ENCODE results near the gene DRD1.
"Not testable (repeated sequence)": the region's sequence is repeated elsewhere in the genome, so short reads cannot be mapped to it uniquely, and the experiment has no call there.

DRD1 gene

GRCh38 chr5:175422058-175422457 lies 21.9 kb downstream of the DRD1 start:
- no peak for DNase-seq

- DNase-seq, result no peak
Measured at GRCh38 chr5:175420383-175420782, 23.6 kb downstream of the DRD1 start.

- no peak for DNase-seq
Measured at GRCh38 chr5:175418251-175418650, 25.7 kb downstream of the DRD1 start.

- no peak for DNase-seq
Measured at GRCh38 chr5:175417384-175417783, 26.6 kb downstream of the DRD1 start.

GRCh38 chr5:175415303-175415702 lies 28.7 kb downstream of the DRD1 start:
- no peak for DNase-seq

- no peak for DNase-seq
Measured at GRCh38 chr5:175410926-175411325, 33.1 kb downstream of the DRD1 start.

GRCh38 chr5:175406300-175406699 lies 37.7 kb downstream of the DRD1 start:
- DNase-seq, result no peak

GRCh38 chr5:175397590-175398297 lies 46.2 kb downstream of the DRD1 start:
- DNase-seq, result not testable (repeated sequence)

GRCh38 chr5:175395430-175395829 lies 48.6 kb downstream of the DRD1 start:
- not testable (repeated sequence) for DNase-seq

GRCh38 chr5:175394601-175395000 lies 49.4 kb downstream of the DRD1 start:
- no peak for DNase-seq

GRCh38 chr5:175393897-175394296 lies 50.1 kb downstream of the DRD1 start:
- DNase-seq, result no peak

- no peak for DNase-seq
Measured at GRCh38 chr5:175392236-175392635, 51.7 kb downstream of the DRD1 start.

GRCh38 chr5:175390352-175391083 lies 53.5 kb downstream of the DRD1 start:
- no peak for DNase-seq
